Measurements from ENCODE around the gene STAT6.
A peak's percentile ranks its signal among the peaks of the same experiment; 100 is the strongest.
"Not testable (repeated sequence)": the region's sequence is repeated elsewhere in the genome, so short reads cannot be mapped to it uniquely, and the experiment has no call there.

Gene STAT6

DNA sequence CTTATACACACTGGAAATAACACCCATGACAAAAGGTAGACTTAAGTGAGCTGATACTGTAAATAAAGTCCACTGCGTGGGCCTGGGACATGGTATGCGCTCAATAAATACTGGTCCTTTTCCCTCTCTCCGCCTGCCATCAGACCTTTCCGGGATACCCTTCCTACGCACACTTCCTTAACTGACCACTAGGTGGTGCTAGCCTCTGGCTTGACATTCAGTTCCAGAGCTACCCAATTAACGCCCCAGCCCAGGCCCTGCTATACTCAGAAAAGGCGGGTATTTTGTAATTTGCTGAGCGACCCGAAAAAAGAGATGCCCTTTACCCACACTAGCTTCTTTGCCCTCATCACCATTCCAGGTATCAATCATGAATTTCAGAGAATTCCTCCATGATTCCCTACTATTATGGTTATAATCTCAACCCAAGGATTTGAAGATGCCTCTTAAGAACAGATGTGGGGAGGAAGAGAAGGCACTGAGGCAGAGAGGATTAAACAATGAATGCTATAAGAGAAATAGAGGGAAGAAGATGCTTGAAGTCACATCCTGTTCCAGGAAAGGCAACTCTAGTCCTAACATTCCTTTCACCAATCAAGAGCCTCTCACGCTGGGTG is 13.2 kb upstream of the STAT6 start:
- peak; percentile 58 for DNase-seq

DNA sequence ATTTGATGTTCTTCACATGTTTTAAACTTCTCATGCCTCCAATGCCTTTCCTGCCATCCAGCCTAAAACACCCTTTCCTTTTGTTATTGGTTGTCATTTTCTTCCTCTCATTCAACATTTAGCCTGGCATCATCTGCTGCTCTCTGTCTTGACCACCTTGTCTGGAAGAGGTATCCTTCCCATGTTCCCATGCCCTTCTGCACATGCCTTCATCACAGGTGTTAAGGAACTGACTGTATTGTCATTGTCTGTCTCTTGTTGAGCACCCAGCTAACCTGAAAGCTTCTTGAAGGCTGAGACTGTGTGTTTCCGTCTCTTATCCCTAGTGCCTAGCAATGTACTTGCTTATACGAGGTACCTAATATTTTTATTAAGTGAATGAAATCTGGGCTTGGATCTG is 12.7 kb upstream of the STAT6 start:
- DNase-seq, result no peak

DNA sequence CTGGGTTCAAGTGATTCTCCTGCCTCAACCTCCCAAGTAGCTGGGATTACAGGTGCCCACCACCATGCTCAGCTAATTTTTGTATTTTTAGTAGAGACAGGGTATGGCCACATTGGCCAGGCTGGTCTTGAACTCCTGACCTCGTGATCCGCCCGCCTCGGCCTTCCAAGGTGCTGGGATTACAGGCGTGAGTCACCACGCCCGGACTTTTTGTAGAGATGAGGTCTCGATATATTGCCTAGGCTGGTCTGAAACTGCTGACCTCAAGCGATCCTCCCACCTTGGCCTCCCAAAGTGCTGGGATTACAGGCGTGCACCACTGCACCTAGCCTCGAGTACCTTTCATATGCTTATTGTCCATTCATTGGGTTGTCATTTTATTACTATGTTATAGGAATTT is 9.6 kb upstream of the STAT6 start:
- DNase-seq, result not testable (repeated sequence)

DNA sequence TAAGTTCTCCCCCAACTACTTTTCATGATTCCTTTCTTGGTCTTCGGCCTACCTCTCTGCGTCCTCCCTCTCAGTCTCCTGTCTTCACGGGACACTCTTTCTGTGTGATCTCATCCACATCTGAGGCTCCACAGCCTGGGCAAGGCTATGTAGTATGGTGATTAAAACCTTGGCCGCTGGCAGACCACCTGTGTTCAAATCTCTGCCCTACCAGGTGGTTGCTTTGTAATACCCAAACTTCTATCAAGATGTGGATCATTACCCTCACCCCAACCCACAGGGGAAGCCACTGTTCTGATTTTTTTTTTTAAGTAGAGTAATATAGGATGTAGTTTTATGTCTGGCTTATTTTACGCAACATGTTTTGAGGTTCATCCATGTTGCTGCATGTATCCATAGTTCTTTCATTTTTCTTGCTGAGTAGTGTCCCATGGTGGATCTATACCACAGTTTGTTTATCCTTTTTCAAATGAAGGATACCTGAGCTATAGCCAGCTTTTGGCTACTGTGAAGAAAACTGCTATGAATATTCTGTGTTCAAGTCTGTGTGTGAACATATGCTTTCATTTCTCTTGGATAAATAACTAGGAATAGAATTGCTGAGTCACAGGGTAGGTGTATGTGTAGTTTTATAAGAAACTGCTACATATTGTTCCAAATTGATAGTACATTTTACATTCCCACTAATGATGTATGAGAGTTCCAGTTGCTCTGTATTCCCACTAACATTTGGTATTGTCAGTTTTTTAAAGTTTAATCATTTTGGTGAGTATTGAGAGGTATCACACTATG is 8.3 kb upstream of the STAT6 start:
- DNase-seq, result no peak

DNA sequence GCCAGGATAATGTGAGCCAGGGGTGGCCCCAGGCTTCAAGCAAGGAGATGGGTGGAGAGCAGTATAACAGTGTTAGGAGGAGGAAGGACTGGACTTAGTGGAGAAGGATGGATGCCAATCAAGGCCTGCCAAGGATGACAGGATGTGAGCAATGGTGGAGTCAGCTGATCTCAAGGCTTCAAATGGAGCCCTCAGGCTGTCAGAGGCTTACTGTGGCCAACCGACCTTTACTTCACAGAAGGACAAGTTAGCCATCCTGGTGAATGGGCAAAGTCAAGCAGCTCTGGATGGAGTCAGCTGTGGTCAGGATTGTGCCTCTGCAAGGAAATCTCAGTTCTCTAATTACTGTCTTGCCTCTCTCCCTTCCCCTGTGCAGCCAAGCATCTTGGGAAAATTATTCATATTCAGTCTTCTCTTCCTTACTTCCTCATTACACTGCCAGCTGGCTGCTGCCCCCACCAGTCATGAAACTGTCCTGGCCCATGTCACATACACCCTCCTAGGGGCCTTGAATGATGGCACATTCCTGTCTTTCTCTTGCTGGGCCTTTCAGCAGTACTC is 7.6 kb upstream of the STAT6 start:
- DNase-seq, result no peak

DNA sequence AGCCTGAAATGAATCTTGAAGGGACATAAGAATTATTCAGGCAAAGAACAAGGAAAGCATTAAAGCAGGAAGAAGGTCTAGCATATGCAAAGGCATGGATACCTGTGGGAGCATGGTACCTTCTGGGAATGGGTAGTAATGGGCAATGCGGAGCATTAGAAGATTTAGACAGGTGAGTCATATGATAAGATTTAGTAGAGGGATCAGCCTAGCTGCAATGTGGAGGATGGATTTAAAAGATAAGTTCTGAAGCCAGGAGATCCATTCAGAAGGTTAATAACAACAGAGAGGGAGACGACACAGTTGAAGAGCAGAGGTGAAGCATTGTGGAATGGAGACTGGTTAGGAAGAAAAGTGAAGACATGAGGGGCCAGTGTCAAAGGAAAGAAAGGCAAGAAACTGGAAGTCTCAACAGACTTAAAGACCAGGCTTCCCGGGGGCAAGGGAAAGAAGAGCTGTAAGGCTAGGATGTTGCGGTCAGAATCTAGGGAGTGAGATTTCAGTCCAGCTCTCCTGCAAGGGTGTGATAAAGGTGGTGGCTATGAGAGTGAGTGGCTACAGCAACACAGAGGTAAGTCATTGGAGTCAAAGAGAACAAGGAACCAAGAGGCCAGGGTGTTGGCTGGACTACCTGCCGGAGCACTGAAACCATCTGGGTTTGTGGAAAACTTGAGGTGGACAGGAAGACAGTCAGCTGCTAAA is 5.6 kb upstream of the STAT6 start:
- no peak for DNase-seq

DNA sequence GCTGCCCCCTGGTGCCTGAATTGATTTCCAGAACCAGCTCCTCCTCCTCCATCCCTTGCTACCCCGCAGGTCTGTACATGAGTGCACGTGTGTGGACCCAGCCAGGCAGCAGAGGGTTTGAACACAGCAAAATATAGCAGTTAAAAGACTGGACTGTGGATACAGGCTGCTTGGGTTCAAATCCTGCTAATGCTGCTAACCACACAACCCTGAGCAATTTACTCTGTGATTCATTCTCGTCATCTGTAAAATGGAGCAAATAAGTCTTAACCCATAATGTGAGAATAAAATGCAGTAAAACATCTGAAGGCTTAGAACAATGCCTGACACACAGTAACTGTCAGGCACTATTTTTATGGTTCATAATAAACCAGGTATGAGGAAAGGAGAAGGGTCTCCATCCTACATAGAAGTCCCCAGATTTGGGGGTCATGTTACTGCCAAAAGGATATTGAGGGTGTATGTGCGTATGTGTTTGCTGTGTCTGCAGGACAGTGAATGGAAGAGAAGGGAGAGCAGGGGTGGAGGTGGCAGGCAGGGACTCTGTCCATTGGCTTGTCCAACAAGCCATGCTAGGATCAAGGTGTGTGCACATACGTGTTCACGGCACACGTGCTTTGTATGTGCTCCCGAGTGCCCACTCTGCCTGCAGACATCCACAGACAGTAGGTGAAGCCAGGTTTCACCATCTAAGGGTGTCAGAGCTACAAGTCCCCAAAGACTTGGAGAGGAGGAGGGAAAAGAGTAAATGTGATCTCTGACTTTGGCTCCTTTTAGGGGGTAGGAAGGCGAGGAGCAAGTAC is 1.5 kb upstream of the STAT6 start:
- DNase-seq, result no peak

DNA sequence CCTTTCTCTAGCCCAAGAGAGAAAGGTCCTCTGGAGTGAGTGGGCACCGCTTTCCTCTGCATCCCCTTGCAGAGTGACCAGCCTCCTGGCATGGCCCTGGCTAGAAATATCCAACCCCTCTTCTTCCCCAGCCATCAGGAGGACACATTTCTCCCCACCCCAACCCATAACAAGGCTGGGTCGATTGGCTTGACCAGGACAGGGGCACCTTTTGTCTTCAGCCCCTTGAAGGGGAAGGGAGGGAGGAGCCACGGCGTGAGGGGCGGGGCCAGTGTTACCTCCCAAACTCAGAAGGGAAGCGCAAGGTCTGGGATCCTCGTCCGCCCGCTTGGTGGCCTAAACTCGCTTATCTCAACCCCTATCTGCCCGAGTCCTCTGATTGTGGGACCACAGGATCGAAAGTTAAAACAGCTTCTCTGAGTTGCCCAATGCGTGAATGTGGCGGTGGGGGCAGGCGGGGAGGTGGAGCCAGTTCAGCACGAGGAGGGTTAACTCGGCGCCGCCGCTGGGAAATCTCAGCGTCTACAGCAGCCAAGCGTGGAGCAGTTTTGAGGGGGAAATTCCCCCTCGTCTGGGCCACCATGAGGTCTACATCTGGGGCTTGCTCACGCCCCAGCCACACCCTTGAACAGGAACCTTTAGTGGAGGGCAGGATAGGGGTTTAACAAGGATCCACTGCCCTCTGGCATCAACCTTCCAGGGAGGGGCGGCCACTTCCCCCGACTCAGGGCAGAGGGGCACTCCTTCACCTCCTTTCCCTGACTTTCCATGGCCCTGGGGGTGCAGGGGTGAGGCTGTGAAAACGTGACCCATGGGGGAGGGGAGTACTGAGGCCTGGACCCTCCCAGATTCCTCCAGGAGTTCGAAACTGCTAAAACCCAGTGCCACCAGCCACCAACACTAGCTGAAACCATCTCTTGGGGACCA is 795 bp downstream of the STAT6 start:
- peak; percentile 59 for DNase-seq

DNA sequence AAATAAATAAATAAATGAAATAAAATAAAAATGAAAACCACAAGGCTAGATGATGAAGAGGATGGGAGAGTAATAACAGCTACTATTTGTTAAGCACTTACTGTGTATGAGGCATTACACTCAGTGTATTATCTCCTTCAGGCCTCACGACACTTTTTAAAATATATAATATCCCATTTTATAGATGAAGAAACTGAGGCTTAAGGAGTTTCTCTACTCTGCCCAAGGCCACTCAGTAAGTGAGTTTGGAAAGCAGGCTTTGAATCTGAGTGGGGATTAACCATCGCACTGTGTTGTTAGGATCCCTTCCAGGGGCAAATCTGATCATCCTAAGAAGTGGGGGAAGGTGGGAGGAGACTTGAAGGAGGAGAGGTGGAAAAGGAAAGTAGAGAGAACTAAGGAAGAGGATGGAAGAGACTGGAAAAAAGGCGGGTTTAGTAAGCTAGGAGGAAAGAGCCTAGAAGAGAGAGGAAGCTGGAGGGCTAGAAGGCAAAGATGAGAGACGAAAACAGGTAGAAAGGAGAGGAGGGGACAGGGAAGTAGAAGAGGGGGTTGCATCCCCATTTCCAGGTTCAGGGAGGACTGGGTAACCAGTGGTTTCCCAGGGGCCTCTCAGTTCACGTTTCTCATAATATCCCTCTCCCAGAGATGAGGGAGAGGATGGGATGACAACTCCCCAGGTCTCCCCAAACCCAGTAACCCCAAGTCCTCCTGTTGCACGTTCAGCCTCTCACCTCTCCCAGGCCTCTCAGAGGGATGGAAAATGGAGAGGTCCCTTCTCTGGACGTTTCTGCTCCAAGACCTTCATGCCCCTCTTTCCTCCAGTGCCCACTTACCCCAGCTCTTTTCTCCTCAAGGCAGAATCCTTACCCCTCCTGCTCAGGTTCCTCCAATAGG is 1.7 kb downstream of the STAT6 start:
- no peak for DNase-seq

DNA sequence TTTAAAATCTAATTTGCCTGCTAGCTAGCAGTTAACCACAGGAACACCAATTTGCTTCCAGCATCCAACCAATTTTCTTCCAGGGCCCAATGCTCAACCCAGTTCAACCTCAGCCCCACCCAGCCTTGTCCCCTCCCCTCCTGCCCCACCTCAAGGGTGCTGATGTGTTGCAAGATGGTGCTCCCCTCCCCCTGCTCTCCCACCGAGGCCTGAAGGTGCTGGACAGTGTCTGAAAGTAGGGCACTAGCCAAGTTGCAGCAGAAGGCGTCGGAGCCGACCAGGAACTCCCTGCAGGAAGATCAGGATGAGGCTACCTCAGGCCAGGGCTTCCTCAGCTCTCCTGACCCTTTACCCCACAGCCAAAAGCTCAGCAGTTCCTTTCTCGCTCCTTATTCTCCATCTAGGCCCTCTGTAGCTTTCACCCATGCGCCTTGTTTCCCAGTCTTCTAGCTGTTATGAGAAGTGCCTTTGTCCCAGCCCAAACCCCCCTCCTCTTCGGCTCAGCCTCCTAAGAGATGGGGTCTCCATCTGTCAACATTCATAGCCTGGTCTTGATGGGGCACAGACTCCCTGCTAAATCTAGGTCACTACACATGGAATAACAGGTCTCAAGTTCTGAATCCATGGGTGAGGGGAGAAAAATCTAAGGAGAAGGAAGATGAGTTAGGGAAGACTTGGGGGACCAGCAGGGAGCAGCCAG is 3.6 kb downstream of the STAT6 start:
- no peak for DNase-seq

DNA sequence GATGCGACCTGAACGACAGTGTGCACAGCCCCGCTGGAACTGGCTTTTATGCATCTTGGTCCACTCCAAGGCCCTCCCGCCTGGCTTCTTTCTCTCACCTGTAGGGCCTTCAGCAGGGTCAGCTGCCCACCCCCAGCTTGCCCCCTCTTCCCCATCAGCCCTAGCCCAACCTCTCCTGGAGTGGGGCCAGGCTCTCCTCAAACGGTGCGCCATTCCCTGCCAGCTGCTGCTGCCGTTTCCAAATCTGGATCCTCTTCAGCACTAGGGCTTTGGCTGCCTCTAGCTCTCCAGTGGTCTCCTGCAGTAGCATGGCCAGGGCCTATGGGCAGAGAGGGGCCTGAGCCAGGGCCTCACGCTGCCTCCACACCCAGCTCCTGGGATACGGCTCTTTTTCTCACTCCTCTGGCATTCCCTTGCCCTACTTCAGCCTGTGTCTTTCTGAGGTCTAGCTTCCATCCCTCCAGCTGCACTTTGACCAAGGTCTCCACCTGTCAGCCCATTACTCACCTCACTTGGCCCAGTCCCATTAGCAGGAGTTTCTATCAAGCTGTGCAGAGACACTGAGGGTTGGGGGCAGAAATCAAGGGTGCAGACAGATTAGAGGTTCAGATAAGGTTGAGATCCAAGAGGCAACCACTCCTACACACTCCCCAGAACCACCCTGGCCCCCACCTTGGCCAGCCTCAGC is 5.0 kb downstream of the STAT6 start:
- no peak for DNase-seq

DNA sequence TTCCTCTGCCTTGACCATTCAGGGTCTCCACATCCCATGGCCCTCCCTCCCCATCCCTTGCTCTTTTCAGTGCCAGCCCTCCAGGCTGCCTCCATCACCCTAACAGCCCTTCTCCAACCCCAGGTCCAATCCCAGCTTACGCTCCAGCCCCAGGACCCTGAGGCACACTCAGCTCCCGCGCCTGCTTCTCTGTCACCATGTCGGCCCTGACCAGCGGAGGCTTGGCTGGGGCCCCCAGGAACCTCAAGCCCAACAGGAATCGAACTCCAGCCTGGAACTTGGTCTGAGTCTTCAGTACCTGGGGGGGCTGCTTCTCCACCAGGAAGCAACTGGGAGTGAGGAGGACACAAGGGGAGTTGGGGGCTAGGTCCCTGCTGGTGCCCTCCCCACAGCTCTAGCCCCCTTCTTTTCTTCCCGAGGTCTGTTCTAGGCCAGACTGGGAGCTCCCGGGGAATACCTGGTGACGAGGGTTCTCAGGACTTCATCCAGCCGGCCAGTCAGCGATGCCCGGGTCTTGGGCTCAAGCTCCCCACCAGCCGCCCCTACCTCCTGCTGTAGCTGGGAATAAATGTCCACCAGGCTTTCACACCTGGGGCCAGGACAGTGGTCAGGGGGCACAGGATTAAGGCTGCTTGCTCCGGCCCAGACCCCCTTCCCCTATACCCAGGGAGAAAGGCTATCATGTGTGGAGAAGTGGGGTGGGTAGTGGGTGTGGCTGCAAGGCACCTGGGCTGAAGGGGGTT is 6.0 kb downstream of the STAT6 start:
- no peak for DNase-seq

DNA sequence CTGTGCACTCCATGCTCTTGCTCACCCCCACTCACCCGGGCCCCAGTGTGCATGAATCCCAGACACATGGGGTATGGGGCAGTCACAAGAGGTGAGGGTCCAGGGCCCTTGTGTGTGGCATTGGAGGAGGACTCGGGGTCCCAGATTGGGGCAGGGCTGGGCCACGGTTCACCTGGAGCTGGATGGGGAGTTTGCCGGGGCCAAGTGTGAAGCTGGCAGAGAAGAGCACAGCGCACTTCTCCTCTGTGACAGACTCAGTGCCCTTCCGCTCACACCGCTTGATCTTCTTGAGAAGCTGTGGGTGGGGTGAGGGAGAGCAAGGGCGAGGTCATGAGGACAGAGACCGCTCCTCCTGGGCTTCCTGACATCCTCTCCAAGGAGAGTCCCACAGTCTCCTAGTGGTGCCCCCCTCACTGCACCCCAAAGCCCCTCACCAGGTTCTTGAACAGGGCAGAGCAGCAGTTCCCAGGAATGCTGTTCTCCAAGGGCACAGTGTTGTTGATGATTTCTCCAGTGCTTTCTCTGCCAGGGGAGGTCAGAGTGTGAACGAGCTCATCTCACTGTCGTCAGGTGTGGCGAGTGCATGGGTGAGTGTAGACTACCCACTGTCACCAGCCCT is 6.8 kb downstream of the STAT6 start:
- no peak for DNase-seq

DNA sequence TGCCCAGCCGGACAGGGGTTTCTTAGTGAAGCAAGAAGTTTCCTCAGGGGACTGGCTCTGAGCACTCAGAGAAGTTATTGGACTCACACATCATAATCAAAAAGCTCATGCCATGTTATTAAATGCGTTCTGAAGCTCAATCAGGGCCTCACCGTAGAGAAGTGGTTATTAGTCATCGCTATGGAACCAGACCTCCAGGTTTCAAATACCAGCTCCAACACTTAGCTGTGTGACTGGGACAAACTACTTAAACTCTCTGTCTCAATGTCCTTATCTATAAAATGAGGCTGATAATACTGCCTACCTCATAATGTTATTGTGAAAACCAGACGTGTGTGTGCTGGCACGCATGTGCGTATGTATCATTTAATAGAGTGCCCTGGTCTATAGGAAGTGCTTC is 7.3 kb downstream of the STAT6 start:
- DNase-seq, result no peak

DNA sequence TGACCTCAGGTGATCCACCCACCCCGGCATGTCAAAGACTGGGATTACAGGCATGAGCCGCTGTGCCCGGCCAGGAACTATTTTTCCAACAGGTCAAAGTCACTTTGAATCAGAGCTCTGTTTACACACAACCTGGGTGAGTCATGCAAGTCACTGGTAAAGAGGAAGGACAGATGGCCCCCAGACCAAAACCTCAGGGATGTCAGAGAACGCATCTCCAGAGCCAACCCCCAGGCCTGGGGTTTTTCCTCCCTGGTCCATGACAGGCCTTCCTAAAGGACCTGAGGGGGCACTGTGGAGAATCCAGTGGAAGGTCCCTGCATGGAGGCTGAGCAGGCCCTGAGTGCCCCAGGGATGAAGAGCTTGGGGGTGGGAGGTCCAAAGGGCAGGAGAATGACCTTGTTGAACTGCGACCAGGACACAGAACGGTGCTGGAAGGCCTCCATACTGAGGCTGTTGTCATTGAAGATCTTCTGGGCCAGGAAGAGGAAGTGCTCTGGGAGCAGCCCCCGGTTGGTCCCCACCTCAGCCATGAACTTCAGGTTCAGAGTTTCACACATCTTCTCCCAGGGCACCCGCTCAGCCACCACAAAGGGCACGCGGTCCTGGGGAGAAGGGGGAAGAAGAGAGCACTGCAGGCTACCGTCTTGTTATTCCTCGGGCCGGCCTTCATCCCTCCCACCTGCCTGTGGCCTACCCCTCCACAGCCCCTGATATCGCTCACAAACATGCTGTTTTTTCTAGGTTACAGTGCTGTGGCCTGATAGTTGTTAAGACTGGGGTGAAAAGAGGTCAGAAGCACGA is 9.1 kb downstream of the STAT6 start:
- DNase-seq, result no peak

DNA sequence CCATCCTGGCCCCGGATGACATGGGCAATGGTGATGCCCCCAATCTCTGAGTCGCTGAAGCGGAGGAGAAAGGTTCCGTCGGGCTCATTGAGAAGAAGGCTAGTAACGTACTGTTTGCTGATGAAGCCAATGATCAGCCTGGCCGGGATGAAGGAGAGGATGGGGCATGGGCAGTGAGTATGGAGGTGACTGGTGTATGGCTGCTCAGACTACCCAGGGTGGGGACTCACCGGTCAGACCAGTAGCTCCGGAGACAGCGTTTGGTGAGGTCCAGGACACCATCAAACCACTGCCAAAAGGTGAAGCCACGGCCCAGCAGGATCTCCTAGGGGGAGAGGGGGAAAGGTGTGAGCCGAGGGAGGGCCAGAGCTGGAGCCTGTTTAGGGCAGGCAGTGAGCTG is 11.4 kb downstream of the STAT6 start:
- DNase-seq, result no peak

DNA sequence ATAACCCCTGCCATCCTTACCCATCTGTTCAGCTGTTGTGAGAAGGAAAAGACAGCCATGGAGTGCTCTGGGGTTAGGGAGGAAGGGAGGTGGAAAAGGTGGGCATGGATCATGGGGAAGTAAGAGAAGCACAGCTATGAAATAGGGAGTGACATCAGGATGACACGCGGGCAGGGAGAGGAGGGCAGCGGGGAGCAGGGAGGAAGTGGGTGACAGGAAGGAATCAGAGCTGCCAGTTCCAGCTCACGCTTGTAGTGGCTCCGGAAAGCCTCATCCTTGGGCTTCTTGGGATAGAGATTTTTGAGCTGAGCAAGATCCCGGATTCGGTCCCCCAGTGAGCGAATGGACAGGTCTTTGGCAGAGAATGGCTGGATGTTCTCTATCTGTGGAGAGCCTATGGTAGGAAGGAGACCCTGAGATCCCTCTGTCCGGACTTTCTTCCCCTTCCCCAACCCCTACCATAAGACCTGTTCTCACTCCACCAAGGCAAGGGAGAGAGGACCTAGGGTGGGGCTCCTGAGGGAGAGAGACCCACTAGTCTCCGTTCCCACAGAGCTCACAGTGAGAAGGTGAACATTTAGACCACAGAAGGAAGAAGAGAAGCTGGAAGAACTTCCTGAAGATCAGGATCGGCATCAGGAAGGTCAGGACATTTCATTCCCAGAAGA is 12.0 kb downstream of the STAT6 start:
- DNase-seq, result no peak

Measured in NCI-H510A treated with DMSO at 0.1 percent for 48 hours (cell line).